BE2C (cell line): ENCODE data around the gene STEAP4.

Experiments
- DNase-seq: peaks from one replicate; pipeline ENCODE4 v3.0.0-alpha.2; 2020
- H3K27me3 ChIP-seq: fragments of 250-450 bp; sonication (Bioruptor Pico); 2 replicates; pipeline ENCODE4 v1.5.1; 2020; ENCODE audit warnings: mild to moderate bottlenecking
- H3K36me3 ChIP-seq: fragments of 250-450 bp; sonication (Bioruptor Pico); 2 replicates; pipeline ENCODE4 v1.5.1; 2020; ENCODE audit warnings: mild to moderate bottlenecking
- H3K4me1 ChIP-seq: fragments of 250-450 bp; sonication (Bioruptor Pico); 2 replicates; pipeline ENCODE4 v1.5.1; 2020
- H3K4me3 ChIP-seq: 2 replicates; pipeline ENCODE4 v1.5.1; 2011; ENCODE audit warnings: low read depth, low read length
- H3K9me3 ChIP-seq: fragments of 250-450 bp; sonication (Bioruptor Pico); 2 replicates; pipeline ENCODE4 v1.5.1; 2020
- CTCF ChIP-seq: IDR thresholded peaks from 2 replicates; pipeline ENCODE4 v1.5.1; 2012; ENCODE audit warnings: mild to moderate bottlenecking, low read depth, low read length

The STEAP4 gene

DNA sequence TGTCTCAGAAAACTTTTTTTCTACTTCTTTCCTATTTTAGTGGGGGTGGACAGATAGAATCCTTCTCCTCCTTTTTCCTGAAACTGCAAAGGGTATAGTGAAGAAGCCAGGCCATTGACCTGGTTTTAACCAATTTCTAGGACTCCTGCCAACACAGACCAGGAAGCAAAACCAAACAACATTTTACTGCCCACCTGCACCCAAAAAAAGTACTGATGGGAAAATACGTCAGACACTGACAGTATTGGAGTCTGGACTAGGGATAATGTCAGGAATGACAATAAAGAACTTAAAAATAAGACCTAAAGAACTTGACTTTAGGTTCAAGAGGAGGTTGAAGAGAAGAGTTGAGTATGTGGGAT is 5.0 kb upstream of the STEAP4 start:
- H3K4me3 ChIP-seq = no peak overlapping the region
- no peak for TF ChIP-seq CTCF
- DNase-seq = no peak
- no peaks in the 10 kb centered on the region for H3K9me3 ChIP-seq
- H3K36me3 ChIP-seq = no peaks in the 10 kb centered on the region
- H3K27me3 ChIP-seq = no peaks in the 10 kb centered on the region
- no peaks in the 10 kb centered on the region for H3K4me1 ChIP-seq

GRCh38 chr7:88310956-88311674 is 4.4 kb upstream of the STEAP4 start:
- Histone ChIP-seq H3K27me3 (no peaks in the 10 kb centered on the region), H3K4me1 (no peaks in the 10 kb centered on the region), H3K36me3 (no peaks in the 10 kb centered on the region), H3K9me3 (no peaks in the 10 kb centered on the region), H3K4me3 (no peak overlapping the region)
- DNase-seq = no peak
- no peak for TF ChIP-seq CTCF

DNA sequence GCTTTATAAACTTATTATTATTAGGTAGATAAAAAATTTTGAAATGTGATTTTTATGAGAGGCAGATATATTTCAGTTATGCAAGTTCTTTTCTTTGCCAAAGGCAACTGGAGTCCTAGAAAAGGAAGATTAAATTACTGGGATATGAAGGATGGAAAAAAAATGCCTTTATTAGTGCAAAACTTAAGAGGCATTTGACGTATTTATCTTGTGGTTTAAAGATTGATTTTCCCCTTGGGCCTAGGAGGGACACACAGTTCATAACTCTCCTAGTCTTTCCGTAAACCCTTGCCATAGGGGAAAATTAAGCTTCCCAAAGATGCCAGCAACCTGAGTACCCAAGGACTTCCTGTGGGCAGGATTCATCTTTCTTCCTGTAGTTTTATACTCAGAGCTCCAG is 3.1 kb upstream of the STEAP4 start:
- Histone ChIP-seq H3K9me3 (no peaks in the 10 kb centered on the region), H3K27me3 (no peaks in the 10 kb centered on the region), H3K36me3 (no peaks in the 10 kb centered on the region), H3K4me1 (no peaks in the 10 kb centered on the region), H3K4me3 (no peak overlapping the region)
- no peak for TF ChIP-seq CTCF
- no peak for DNase-seq

DNA sequence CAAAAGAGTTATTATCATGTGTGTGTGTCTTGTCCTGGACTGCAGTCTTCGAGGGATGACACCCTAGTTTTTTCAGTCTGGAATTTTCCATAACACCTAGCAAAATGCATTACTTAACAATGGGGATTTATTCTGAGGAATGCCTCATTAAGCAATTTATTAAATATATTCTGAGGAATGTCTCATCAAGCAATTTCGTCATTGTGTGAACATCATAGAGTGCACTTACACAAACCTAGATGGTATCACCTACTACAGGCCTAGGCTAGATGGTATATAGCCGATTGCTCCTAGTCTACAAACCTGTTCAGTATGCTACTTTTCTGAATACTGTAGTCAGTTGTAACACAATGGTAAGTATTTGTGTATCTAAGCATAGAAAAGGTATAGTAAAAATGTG is 1.1 kb upstream of the STEAP4 start:
- no peaks in the 10 kb centered on the region for H3K36me3 ChIP-seq
- H3K4me3 ChIP-seq = no peak overlapping the region
- H3K27me3 ChIP-seq = no peaks in the 10 kb centered on the region
- no peaks in the 10 kb centered on the region for H3K4me1 ChIP-seq
- no peak for DNase-seq
- H3K9me3 ChIP-seq = no peaks in the 10 kb centered on the region
- no peak for TF ChIP-seq CTCF

DNA sequence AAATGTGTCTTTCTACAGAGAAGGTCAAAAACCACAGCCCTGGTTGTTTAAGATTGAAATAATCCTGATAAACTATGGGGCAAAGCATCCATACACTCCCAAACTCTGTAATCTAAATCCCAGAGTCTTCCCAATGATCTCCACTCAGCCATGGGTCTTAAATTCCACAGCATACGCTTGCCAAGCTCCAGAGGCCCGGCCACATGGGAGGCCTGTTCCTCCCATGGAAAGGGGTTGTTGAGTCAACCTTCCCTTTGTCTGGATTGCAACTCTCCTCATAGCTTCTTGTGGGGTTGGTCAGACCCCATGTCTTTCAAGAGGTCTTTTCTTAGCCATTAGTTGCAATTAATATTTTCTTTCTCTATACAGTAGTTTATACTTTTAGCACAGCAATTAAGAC is 718 bp upstream of the STEAP4 start:
- H3K4me1 ChIP-seq = no peaks in the 10 kb centered on the region
- no peaks in the 10 kb centered on the region for H3K27me3 ChIP-seq
- H3K9me3 ChIP-seq = no peaks in the 10 kb centered on the region
- H3K4me3 ChIP-seq = no peak overlapping the region
- no peak for TF ChIP-seq CTCF
- H3K36me3 ChIP-seq = no peaks in the 10 kb centered on the region
- DNase-seq = no peak

DNA sequence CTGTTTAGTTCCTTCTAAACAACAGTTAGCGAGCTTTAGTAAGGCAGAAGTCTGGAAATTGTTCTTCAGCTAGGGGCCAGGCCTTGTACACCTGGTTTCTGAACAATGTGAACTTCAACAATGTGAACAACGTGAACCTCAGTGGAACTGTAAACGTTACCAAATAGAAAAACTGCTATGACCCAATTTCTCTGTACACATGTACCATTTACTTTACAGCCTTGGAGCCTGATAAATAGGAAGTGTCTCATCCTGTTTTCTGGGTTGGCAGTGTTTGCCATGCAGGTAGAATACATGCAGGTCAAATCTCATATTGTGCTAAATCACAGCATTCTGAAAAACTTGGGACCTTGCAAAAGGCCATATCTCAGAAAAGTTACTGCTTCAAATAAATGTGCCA is 1.6 kb downstream of the STEAP4 start:
- no peak for TF ChIP-seq CTCF
- H3K4me3 ChIP-seq = no peak overlapping the region
- no peaks in the 10 kb centered on the region for H3K27me3 ChIP-seq
- no peaks in the 10 kb centered on the region for H3K36me3 ChIP-seq
- no peak for DNase-seq
- no peaks in the 10 kb centered on the region for H3K9me3 ChIP-seq
- no peaks in the 10 kb centered on the region for H3K4me1 ChIP-seq
